ENCODE data around the gene CCNQ.

Gene CCNQ

GRCh38 chrX:153546386-153546785, 52.6 kb downstream of the CCNQ start:
- no peak for DNase-seq

- DNase-seq: no peak
Observed at GRCh38 chrX:153544727-153545126, 54.2 kb downstream of the CCNQ start.

- no peak for DNase-seq
Observed at GRCh38 chrX:153539979-153540358, 59.0 kb downstream of the CCNQ start.

GRCh38 chrX:153539171-153539978, 59.6 kb downstream of the CCNQ start:
- DNase-seq: peak in 49 of 51 donors; percentile 3 to 77 (median 38)

GRCh38 chrX:153538424-153538823, 60.5 kb downstream of the CCNQ start:
- DNase-seq: peak in 20 of 51 donors; percentile 1 to 44 (median 16)

All from hypothalamus (tissue), 51 donors.